ENCODE data around the gene MCF2L2.
"Not testable (repeated sequence)": the region's sequence is repeated elsewhere in the genome, so short reads cannot be mapped to it uniquely, and the experiment has no call there.

MCF2L2 gene

DNA sequence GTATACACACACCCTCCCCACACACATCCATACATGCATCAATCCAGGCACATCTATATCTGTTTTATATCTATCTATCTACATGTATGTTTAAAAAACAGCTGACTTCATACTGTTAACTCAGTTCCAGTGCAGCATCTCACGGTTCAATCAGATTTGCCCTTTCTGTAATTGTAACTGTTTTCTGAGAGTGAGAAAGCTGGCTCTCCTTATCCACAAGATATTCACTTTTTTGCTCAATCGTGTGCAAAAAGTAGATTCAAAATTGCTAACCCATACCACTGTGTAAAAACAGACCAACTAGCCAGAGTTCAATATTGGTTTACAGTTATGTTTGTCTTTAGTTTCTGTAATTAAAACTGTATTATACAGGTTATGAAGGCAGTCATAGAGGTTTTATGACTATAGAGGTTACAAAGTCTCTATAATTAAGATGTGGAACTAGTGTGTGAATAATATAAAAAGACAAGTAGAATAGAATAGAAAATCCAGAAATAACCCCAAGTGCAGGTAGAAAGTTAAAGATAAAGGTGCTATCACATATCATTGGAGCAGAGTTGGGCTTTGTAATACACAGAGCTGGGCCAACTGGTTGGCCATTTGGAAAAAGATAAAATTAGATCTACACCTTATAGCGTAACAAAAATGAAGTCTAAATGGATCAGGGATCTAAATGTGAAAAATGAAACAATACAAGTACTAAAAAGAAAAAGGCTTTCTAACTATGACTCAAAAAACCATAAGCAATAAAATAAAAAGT is 20.1 kb upstream of the MCF2L2 start:
- H3K36me3 ChIP-seq (ENCODE audit: insufficient read depth, low read length), result no peaks in the 10 kb centered on the region
- DNase-seq (ENCODE audit: low read depth, low spot score), result no peak
- peak overlapping the region; percentile 90 for H3K4me3 ChIP-seq
- TF ChIP-seq POLR2AphosphoS5 (IDR thresholded peaks at IDR 0.05; ENCODE audit: borderline replicate concordance, low read depth, low read length) (no peak), FOXP2 (optimal IDR thresholded peaks at IDR 0.05; ENCODE audit: control extremely low read depth, extremely low read length, insufficient read depth) (no peak), EZH2 (IDR thresholded peaks at IDR 0.05) (no peak)
- H3K9ac ChIP-seq (ENCODE audit: insufficient read length), result no peak overlapping the region
- H3K9me3 ChIP-seq (ENCODE audit: low read depth, low read length), result 0 out of 2 replicates have a peak, but pooled peaks cover 4% of the 10 kb centered on the region
- no peak overlapping the region for H3K27ac ChIP-seq

- H3K36me3 ChIP-seq (ENCODE audit: insufficient read depth, low read length), result no peaks in the 10 kb centered on the region
- peak overlapping the region; percentile 49 for H3K9ac ChIP-seq (ENCODE audit: insufficient read length)
- DNase-seq (ENCODE audit: low read depth, low spot score), result no peak
- H3K9me3 ChIP-seq (ENCODE audit: low read depth, low read length), result peaks cover 8% of the 10 kb centered on the region; the same call in 1 of the 2 replicates
- no peak overlapping the region for H3K27ac ChIP-seq
- peak overlapping the region; percentile 90 for H3K4me3 ChIP-seq
- TF ChIP-seq FOXP2 (optimal IDR thresholded peaks at IDR 0.05; ENCODE audit: control extremely low read depth, extremely low read length, insufficient read depth) (no peak), POLR2AphosphoS5 (IDR thresholded peaks at IDR 0.05; ENCODE audit: borderline replicate concordance, low read depth, low read length) (peak; percentile 69)
Observed at GRCh38 chr3:183447206-183448001, 19.0 kb upstream of the MCF2L2 start.

DNA sequence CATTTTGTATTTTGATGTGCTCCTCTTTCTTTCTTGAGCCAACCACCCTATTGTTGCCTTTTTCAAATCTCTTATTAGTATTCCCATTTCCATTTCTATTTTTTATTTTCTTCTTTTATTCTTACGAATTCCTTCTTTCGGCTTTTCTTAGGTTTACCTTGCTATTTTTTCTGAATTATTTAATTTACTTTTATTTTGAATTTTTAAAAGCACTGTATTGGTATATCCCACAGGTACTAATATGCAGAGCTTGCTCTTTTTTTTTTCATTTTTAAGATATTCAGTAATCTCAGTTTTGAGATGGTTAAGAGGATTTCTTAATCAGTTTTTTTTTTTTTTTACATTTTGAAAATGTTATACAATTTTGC is 18.4 kb upstream of the MCF2L2 start:
- Histone ChIP-seq H3K9me3 (ENCODE audit: low read depth, low read length) (peaks cover 8% of the 10 kb centered on the region; the same call in 1 of the 2 replicates), H3K4me3 (peak overlapping the region; percentile 90), H3K36me3 (ENCODE audit: insufficient read depth, low read length) (no peaks in the 10 kb centered on the region), H3K27ac (no peak overlapping the region), H3K9ac (ENCODE audit: insufficient read length) (no peak overlapping the region)
- no peak for TF ChIP-seq EZH2 (IDR thresholded peaks at IDR 0.05)
- no peak for TF ChIP-seq FOXP2 (optimal IDR thresholded peaks at IDR 0.05; ENCODE audit: control extremely low read depth, extremely low read length, insufficient read depth)
- no peak for TF ChIP-seq POLR2AphosphoS5 (IDR thresholded peaks at IDR 0.05; ENCODE audit: borderline replicate concordance, low read depth, low read length)
- no peak for DNase-seq (ENCODE audit: low read depth, low spot score)

GRCh38 chr3:183444748-183445147 is 16.3 kb upstream of the MCF2L2 start:
- no peaks in the 10 kb centered on the region for H3K36me3 ChIP-seq (ENCODE audit: insufficient read depth, low read length)
- no peak overlapping the region for H3K9ac ChIP-seq (ENCODE audit: insufficient read length)
- no peak for DNase-seq (ENCODE audit: low read depth, low spot score)
- H3K9me3 ChIP-seq (ENCODE audit: low read depth, low read length), result peaks cover 8% of the 10 kb centered on the region; the same call in 1 of the 2 replicates
- H3K27ac ChIP-seq, result no peak overlapping the region
- no peak overlapping the region for H3K4me3 ChIP-seq
- TF ChIP-seq EZH2 (IDR thresholded peaks at IDR 0.05), result no peak
- no peak for TF ChIP-seq POLR2AphosphoS5 (IDR thresholded peaks at IDR 0.05; ENCODE audit: borderline replicate concordance, low read depth, low read length)
- TF ChIP-seq FOXP2 (optimal IDR thresholded peaks at IDR 0.05; ENCODE audit: control extremely low read depth, extremely low read length, insufficient read depth), result no peak

DNA sequence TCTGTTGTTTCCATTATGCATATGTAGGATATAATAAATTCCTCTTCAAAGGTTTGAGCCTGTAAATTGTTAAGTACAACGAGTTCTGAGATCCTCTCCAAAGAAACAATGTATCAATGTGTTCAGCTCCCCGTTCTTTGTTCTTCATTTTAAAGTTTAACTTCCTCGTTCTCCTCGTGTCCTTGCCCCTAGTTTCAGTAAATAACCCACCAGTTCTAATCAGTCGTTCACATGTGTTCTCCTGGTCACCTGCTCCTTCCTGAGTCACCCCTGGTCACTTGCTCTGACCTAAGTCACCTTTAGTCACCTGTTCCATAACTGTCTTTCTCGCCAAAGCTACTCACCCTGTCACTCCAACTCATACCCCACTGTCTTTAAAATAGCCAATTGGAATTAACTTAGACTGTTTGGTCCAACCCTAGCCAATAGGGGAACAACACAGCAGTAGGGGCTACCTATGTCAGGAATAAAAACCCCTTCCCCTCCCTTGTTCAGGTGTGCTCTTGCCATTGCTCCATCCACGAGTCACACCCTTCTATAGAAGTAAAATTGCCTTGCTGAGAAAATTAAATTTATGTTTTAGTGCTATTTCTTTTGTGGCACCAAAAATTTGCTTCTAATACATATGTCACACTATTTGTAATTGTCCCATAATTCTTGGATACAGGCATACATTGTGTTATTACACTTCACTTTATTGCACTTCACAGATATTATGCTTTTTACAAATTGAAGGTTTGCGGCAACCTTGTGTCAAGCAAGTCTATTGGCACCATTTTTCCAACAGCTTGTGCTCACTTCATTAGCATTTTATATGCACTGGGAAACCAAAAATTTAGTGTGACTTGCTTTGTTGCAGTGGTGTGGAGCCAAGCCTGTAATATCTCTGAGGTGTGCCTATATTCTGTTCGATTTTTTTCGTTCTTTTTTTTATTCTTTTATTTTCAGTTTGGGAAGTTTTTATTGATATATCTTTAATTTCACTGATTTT is 15.3 kb upstream of the MCF2L2 start:
- H3K27ac ChIP-seq, result no peak overlapping the region
- H3K9me3 ChIP-seq (ENCODE audit: low read depth, low read length), result peaks cover 8% of the 10 kb centered on the region; the same call in 1 of the 2 replicates
- H3K9ac ChIP-seq (ENCODE audit: insufficient read length), result no peak overlapping the region
- DNase-seq (ENCODE audit: low read depth, low spot score), result no peak
- H3K36me3 ChIP-seq (ENCODE audit: insufficient read depth, low read length), result no peaks in the 10 kb centered on the region
- TF ChIP-seq POLR2AphosphoS5 (IDR thresholded peaks at IDR 0.05; ENCODE audit: borderline replicate concordance, low read depth, low read length), result no peak
- no peak for TF ChIP-seq EZH2 (IDR thresholded peaks at IDR 0.05)
- no peak for TF ChIP-seq FOXP2 (optimal IDR thresholded peaks at IDR 0.05; ENCODE audit: control extremely low read depth, extremely low read length, insufficient read depth)
- H3K4me3 ChIP-seq, result no peak overlapping the region

- H3K36me3 ChIP-seq (ENCODE audit: insufficient read depth, low read length), result no peaks in the 10 kb centered on the region
- TF ChIP-seq EZH2 (IDR thresholded peaks at IDR 0.05), result no peak
- TF ChIP-seq FOXP2 (optimal IDR thresholded peaks at IDR 0.05; ENCODE audit: control extremely low read depth, extremely low read length, insufficient read depth), result no peak
- TF ChIP-seq POLR2AphosphoS5 (IDR thresholded peaks at IDR 0.05; ENCODE audit: borderline replicate concordance, low read depth, low read length), result no peak
- DNase-seq (ENCODE audit: low read depth, low spot score), result no peak
- H3K9me3 ChIP-seq (ENCODE audit: low read depth, low read length), result peaks cover 8% of the 10 kb centered on the region; the same call in 1 of the 2 replicates
- no peak overlapping the region for H3K27ac ChIP-seq
- H3K4me3 ChIP-seq, result no peak overlapping the region
- H3K9ac ChIP-seq (ENCODE audit: insufficient read length), result no peak overlapping the region
Observed at GRCh38 chr3:183442994-183443393, 14.6 kb upstream of the MCF2L2 start.

DNA sequence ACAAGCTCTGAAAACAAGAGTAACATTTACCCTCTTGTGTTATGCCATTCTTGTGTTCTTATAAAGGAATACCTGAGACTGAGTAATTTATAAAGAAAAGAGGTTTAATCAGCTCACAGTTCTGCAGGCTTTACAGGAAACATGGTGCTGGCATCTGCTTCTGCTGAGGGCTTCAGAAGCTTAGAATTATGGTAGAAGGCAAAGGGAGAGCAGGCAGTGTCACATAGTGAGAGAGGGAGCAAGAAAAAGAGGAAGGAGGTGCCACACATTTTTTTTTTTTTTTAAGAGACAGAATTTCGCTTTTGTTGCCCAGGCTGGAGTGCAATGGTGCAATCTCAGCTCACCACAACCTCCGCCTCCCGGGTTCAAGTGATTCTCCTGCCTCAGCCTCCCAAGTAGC is 12.1 kb upstream of the MCF2L2 start:
- not testable (repeated sequence) for H3K27ac ChIP-seq; H3K36me3 ChIP-seq (ENCODE audit: insufficient read depth, low read length); H3K9ac ChIP-seq (ENCODE audit: insufficient read length); H3K9me3 ChIP-seq (ENCODE audit: low read depth, low read length); DNase-seq (ENCODE audit: low read depth, low spot score); H3K4me3 ChIP-seq

DNA sequence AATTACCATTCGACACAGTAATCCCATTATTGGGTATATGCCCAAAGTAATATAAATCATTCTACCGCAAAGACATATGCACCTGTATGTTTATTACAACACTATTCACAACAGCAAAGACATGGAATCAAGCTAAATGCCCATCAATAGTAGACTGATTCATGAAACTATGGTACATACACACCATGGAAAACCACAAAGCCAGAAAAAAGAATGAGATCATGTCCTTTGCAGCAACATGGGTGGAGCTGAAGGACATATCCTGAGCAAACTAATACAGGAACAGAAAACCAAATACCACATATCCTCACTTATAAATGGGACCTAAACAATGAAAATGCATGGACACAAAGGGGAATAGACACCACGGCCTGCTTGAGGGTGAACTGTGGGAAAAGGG is 11.1 kb upstream of the MCF2L2 start:
- no peak for DNase-seq (ENCODE audit: low read depth, low spot score)
- Histone ChIP-seq H3K36me3 (ENCODE audit: insufficient read depth, low read length) (no peaks in the 10 kb centered on the region), H3K9me3 (ENCODE audit: low read depth, low read length) (peaks cover 6% of the 10 kb centered on the region; the same call in 1 of the 2 replicates), H3K9ac (ENCODE audit: insufficient read length) (no peak overlapping the region), H3K4me3 (no peak overlapping the region), H3K27ac (no peak overlapping the region)
- no peak for TF ChIP-seq EZH2 (IDR thresholded peaks at IDR 0.05)
- no peak for TF ChIP-seq FOXP2 (optimal IDR thresholded peaks at IDR 0.05; ENCODE audit: control extremely low read depth, extremely low read length, insufficient read depth)
- no peak for TF ChIP-seq POLR2AphosphoS5 (IDR thresholded peaks at IDR 0.05; ENCODE audit: borderline replicate concordance, low read depth, low read length)

Data from SK-N-MC (cell line).